COLO668 (cell line): ENCODE measurements around the gene KAT2B.
"Not testable (repeated sequence)": the region's sequence is repeated elsewhere in the genome, so short reads cannot be mapped to it uniquely, and the experiment has no call there.

Experiments
- DNase-seq: peaks from one replicate; lab custom pipeline; 2025; ENCODE audit not compliant: unreplicated experiment; lab: John Stamatoyannopoulos, UW

KAT2B gene

GRCh38 chr3:20039765-20040547, at the start of gene KAT2B:
Gene KAT2B (plus strand): TSS chr3:20040446. CDS start chr3:20040478, 32 bp downstream.
- DNase-seq, result peak; percentile 83

GRCh38 chr3:19994796-19995195, 45.5 kb upstream of the KAT2B start:
- DNase-seq, result no peak

- DNase-seq, result no peak
Observed at GRCh38 chr3:19997502-19997901, 42.7 kb upstream of the KAT2B start.

GRCh38 chr3:20001932-20002331, 38.3 kb upstream of the KAT2B start:
- DNase-seq, result no peak

GRCh38 chr3:20007960-20008359, 32.3 kb upstream of the KAT2B start:
- no peak for DNase-seq

GRCh38 chr3:20008646-20009045, 31.6 kb upstream of the KAT2B start:
- no peak for DNase-seq

GRCh38 chr3:20012164-20012563, 28.1 kb upstream of the KAT2B start, which contains the start of gene PP2D1:
Gene PP2D1 (minus strand): TSS chr3:20012264. CDS start chr3:20012072, 192 bp downstream.
- no peak for DNase-seq

- DNase-seq, result no peak
Observed at GRCh38 chr3:20013396-20013795, 26.9 kb upstream of the KAT2B start.

GRCh38 chr3:20015525-20015924, 24.7 kb upstream of the KAT2B start:
- DNase-seq, result no peak

GRCh38 chr3:20016076-20016475, 24.2 kb upstream of the KAT2B start:
- not testable (repeated sequence) for DNase-seq

- no peak for DNase-seq
Observed at GRCh38 chr3:20022954-20023622, 17.2 kb upstream of the KAT2B start.

GRCh38 chr3:20023623-20024405, 16.4 kb upstream of the KAT2B start:
- no peak for DNase-seq

GRCh38 chr3:20027136-20027535, 13.1 kb upstream of the KAT2B start:
- DNase-seq, result no peak

GRCh38 chr3:20028905-20029331, 11.3 kb upstream of the KAT2B start:
- no peak for DNase-seq

- not testable (repeated sequence) for DNase-seq
Observed at GRCh38 chr3:20031939-20032338, 8.3 kb upstream of the KAT2B start.

GRCh38 chr3:20035019-20035418, 5.2 kb upstream of the KAT2B start:
- DNase-seq, result no peak

GRCh38 chr3:20037255-20037996, 2.8 kb upstream of the KAT2B start:
- DNase-seq, result no peak

GRCh38 chr3:20038699-20039465, 1.4 kb upstream of the KAT2B start:
- no peak for DNase-seq

GRCh38 chr3:20039466-20039764, 831 bp upstream of the KAT2B start:
- no peak for DNase-seq

- peak; percentile 61 for DNase-seq
Observed at GRCh38 chr3:20040548-20041196, 426 bp downstream of the KAT2B start.
